ENCODE results near the gene RNF7.

- no peak for TF ChIP-seq CTCF (IDR thresholded peaks at IDR 0.05)
- no peak for TF ChIP-seq POLR2A (IDR thresholded peaks at IDR 0.05)
Measured at GRCh38 chr3:141769221-141769894, 31.3 kb downstream of the RNF7 start.
